ENCODE measurements around the gene RAB3GAP1. TPM values are rescaled to one million over a fixed set of nuclear protein-coding genes. Genes with fewer than 3 reads are reported as not detected.

RAB3GAP1 gene
- total RNA-seq, 1 experiment from 2014 or later, result 32.0 TPM

DNA sequence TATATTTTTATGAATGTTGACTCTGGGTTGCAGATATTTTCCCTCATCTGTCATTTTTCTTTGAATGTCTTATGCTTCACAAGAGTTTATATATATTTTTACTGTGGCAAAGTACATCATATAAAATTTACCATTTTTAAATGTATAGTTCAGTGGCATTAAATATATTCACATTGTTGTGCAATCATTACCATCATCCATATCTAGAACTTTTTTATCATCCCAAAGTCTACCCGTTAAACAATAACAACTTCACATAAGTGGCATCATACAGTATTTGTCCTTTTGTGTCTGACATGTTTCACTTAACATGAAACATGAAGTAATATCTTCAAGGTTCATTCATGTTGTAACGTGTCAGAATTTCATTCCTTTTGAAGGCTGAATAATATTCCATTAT, 24.5 kb downstream of the RAB3GAP1 start:
- Histone ChIP-seq H2BK120ac (ENCODE audit: low read depth, low read length, poor library complexity, severe bottlenecking) (no peak overlapping the region), H3K79me2 (ENCODE audit: insufficient read depth, low read length) (no peaks in the 10 kb centered on the region; the same call in 1 of the 2 replicates), H3K18ac (ENCODE audit: insufficient read length, low read depth, low read length) (no peak overlapping the region), H4K8ac (replicated peaks; ENCODE audit: insufficient read length, low read depth, low read length) (no peak overlapping the region), H3K9me3 (ENCODE audit: control insufficient read depth, low read depth, low read length) (peaks cover 24% of the 10 kb centered on the region), H2BK15ac (ENCODE audit: low read depth, low read length) (no peak overlapping the region), H3K14ac (ENCODE audit: insufficient read depth, low read length) (no peak overlapping the region), H2BK5ac (ENCODE audit: insufficient read length, low read length) (no peak overlapping the region), H3K4ac (ENCODE audit: low read depth, low read length) (no peak overlapping the region), H4K91ac (ENCODE audit: insufficient read length, low read depth, low read length) (no peak overlapping the region), H3K27ac (ENCODE audit: insufficient read length, low read depth, low read length) (no peak overlapping the region), H4K5ac (ENCODE audit: insufficient read length, low read depth, low read length) (no peak overlapping the region), H3K27me3 (ENCODE audit: insufficient read depth, low read length) (no peaks in the 10 kb centered on the region), H3K79me1 (ENCODE audit: insufficient read depth, low read depth, low read length, poor library complexity, severe bottlenecking) (peaks cover 10% of the 10 kb centered on the region), H2AFZ (ENCODE audit: low read length) (no peak overlapping the region), H2AK5ac (ENCODE audit: insufficient read length, low read length) (no peak overlapping the region), H2BK12ac (ENCODE audit: insufficient read length, low read depth, low read length) (no peak overlapping the region), H3K23ac (ENCODE audit: insufficient read length, low read depth, low read length) (no peak overlapping the region), H3K56ac (ENCODE audit: insufficient read length, low read depth, low read length) (no peak overlapping the region), H3K23me2 (ENCODE audit: insufficient read length, low read depth, low read length, poor library complexity, severe bottlenecking) (no peaks in the 10 kb centered on the region), H3K4me1 (ENCODE audit: insufficient read depth, low read length) (no peaks in the 10 kb centered on the region), H2BK20ac (ENCODE audit: low read depth, low read length, poor library complexity, severe bottlenecking) (no peak overlapping the region), H4K20me1 (ENCODE audit: control insufficient read depth, insufficient read depth, insufficient read length) (no peaks in the 10 kb centered on the region), H3K4me2 (ENCODE audit: insufficient read depth, insufficient read length, low read length) (no peak overlapping the region), H3K9ac (ENCODE audit: extremely low read depth, insufficient read length, low read length) (no peak overlapping the region), H3T11ph (ENCODE audit: low read length) (no peak overlapping the region)
- DNase-seq, result no peak
- H3K9me3 Mint-ChIP-seq, result peaks cover 24 to 59% of the 10 kb centered on the region in 2 experiments
- H3K4me3 Mint-ChIP-seq, result no peak overlapping the region
- WGBS (ENCODE audit: extremely low coverage, insufficient read length, low lambda C conversion rate), result no CpG with 5 or more reads among the region's 2 CpGs
- TF ChIP-seq, protein P1, sequence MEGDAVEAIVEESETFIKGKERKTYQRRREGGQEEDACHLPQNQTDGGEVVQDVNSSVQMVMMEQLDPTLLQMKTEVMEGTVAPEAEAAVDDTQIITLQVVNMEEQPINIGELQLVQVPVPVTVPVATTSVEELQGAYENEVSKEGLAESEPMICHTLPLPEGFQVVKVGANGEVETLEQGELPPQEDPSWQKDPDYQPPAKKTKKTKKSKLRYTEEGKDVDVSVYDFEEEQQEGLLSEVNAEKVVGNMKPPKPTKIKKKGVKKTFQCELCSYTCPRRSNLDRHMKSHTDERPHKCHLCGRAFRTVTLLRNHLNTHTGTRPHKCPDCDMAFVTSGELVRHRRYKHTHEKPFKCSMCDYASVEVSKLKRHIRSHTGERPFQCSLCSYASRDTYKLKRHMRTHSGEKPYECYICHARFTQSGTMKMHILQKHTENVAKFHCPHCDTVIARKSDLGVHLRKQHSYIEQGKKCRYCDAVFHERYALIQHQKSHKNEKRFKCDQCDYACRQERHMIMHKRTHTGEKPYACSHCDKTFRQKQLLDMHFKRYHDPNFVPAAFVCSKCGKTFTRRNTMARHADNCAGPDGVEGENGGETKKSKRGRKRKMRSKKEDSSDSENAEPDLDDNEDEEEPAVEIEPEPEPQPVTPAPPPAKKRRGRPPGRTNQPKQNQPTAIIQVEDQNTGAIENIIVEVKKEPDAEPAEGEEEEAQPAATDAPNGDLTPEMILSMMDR (conservative IDR thresholded peaks at IDR 0.05), result no peak
- no peaks in the 10 kb centered on the region for H3K4me1 Mint-ChIP-seq
- H3K36me3 Mint-ChIP-seq (ENCODE audit: insufficient read depth in 1 of 3, low read depth in 3 of 3), result peaks cover 58 to 63% (median 58%) of the 10 kb centered on the region in 3 experiments
- no peak overlapping the region for H3K27ac Mint-ChIP-seq
- H3K27me3 Mint-ChIP-seq (ENCODE audit: low read depth), result peaks cover 3% of the 10 kb centered on the region; the same call in 1 of the 2 replicates

Data from H9 (cell line).